GM21529 (cell line): ENCODE measurements around the gene NHSL2.

Source experiments
- ATAC-seq: cut with Tn5 transposase; IDR thresholded peaks from one replicate; pipeline ENCODE4 v1.9.1; 2021; ENCODE audit not compliant: unreplicated experiment

The NHSL2 gene

DNA sequence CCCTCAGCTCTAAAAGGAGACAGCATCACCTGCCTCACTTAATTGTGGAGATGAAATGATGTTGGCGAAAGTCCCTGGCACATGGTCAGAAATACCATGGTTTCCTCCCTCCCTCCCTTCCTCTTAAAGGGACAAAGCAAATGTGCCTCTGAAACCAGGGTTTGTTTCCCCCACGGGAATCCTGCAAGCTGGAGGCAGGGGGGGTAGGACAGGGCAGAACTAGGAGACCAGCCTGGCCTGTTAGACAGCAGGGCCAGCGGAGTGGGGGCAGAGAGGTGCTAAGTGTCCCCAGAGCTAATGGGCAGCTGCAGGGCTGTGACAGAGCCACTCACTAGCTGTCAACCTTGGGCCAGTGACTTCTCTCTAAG is 215.4 kb downstream of the NHSL2 start:
- no peak for ATAC-seq

DNA sequence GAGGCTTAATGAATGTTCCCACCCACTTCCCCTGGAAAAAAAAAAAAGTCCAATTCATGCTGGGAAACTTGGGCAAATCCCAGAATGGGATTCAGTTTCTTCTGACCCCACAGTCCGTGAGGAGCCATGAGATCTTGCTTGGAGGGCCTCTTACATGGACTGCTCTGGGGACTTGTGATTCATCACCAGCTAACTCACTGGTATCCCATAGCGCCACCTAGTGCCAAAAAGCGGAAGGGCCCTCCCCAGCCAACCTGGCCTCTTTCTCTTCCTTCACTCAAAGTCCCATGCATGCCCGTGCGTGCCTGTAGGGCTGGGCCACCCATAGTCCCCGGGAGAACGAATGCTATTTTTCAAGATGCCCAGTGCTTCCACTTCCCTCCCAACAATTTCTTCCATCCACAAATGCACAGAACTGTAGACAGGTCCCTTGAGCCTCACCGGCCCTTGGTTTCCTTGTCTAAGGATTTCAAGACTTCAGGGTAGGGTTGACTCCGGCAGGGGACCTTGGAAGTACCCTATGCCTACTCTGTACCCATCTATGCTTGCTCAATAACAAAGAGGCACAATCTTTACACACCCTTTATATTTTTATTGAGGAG is 216.0 kb downstream of the NHSL2 start:
- peak; percentile 81 for ATAC-seq

DNA sequence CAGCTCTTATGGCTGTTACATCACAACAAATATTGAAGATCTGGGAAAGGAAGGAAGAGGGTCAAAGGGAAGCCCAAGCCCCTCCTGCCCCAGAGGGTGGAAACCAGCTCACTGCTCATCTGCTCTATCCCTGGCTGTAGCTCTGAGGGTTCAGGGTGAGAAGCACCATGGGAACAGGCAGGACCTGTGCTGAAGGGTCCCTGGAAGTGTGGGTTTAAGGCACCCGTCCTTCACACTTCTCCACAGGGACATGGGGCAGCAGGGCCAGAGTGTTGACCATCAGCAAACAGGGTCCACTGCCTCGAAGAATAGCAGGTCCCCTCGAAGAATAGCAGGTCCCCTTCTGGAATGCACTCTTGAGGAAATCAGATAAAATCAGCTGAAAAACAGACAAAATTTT is 216.7 kb downstream of the NHSL2 start:
- no peak for ATAC-seq

DNA sequence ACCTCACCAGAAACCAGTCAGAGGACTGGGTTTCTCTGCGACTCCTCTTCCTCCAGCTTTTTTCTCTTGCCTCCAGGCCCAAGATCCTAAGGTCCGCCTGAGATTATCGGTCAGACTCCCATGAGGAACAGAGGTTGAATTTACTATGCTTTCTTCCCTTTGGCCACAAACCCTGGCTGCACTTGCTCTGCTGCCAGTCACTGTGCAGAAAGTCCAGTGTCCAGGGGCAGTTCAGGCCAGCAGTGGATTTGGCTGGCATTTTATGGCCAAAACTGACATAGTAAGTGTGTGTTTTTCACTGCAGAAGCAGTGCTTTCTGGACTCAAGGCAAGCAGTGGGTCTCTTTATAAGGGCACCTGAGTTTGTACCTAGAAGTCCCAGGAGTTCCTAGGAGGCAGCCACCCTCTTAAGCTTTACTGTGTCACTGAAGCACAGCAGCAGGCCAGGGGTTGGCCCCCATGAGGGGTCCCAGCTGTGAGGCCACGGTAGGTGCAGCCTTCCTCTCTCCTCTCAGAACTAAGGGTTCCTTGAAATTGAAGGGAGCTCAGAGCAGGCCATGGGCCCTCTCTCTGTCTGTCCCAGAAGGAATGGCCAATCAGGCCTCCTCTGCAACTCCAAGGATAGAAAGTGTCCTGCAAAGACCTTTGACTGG is 217.7 kb downstream of the NHSL2 start:
- no peak for ATAC-seq

DNA sequence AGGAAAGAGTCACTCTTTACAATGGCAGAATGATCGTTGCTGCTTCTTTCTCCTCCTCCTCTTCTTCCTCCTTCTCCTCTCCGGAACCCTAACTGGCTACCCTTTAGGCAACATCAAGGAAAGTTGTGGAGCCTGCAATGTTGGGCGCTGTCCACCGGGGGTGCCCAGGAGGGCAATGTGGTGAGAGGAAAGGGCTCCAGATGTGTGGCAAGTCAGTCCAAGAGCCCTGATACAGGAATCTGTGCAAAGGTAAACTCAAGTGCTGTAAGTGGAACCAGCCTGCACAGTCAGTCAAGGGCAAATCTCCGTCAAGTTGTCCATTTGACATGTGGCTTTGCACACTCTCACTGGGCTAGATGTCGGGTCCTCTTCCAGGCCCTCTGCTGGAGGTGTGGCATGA is 218.2 kb downstream of the NHSL2 start:
- ATAC-seq = no peak

DNA sequence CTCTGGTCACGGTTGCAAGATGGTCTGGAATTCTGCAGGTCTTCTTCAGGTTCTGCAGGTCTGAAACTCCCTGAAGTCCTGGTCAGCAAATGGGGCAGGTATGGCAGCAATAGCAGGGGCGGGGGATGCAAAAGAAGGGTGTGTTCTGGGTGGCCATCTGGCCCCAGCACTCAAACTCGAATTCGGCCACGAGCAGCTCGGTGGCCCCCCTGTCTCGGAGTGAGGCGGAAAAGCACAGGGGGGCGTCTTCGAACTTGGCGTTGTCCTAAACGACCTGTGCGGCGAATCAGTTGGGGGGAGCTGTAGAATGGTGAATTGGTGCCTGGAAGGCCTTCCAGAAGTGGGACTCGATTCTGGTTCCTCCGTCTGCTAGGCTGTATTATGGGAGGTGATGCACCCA is 219.0 kb downstream of the NHSL2 start:
- no peak for ATAC-seq

DNA sequence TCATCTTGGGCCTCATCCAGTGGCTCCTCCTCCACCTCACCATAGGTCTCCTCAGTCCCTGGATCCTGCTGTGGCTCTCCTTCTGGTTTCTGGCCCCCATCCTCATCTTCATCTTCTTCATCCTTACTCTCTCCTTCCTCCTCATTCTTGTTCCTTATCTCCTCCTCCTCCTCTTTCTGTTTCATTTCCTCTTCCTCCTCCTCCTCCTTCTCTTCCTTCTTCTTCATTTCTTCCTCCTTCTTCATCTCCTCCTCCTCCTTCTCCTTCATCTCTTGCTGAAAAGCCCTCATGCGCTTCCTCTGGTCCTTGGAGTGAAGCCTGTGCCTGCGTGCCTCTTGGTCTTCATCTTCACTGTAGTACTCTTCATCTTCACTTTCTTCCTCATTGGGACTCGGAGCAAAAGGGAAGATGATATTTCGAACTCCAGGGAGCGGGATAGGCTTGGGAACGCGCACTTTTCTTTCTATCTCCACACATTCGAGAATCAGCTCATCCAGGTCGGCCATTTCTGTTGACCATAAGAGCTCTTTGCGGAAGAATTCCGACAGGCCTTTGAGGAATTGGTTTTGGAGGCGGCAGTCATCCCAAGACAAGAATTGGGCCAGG is 219.6 kb downstream of the NHSL2 start:
- ATAC-seq = no peak

DNA sequence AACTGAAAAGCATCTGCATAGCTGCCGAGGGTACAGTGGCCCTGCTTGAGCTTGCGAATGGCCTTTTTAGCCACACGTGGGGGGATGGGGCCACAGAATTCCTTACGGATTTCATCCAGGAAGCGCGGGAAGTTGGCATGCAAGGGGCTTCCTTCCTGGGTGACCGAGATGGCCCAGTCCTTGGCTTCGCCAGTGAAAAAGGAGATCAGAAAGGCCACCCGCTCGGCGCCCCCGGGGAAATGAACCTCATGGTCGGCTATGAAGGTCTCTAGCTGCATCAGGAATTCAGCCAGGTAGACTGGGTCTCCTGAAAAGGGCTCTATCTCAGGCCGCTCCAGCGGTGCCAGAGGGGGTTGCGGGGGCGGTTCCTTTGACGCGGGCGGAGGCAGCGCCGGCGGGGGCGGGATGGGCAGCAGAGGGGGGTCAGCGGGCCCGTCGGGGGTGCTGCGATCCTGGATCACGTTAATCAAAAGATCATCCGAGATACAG is 220.2 kb downstream of the NHSL2 start:
- ATAC-seq = no peak

DNA sequence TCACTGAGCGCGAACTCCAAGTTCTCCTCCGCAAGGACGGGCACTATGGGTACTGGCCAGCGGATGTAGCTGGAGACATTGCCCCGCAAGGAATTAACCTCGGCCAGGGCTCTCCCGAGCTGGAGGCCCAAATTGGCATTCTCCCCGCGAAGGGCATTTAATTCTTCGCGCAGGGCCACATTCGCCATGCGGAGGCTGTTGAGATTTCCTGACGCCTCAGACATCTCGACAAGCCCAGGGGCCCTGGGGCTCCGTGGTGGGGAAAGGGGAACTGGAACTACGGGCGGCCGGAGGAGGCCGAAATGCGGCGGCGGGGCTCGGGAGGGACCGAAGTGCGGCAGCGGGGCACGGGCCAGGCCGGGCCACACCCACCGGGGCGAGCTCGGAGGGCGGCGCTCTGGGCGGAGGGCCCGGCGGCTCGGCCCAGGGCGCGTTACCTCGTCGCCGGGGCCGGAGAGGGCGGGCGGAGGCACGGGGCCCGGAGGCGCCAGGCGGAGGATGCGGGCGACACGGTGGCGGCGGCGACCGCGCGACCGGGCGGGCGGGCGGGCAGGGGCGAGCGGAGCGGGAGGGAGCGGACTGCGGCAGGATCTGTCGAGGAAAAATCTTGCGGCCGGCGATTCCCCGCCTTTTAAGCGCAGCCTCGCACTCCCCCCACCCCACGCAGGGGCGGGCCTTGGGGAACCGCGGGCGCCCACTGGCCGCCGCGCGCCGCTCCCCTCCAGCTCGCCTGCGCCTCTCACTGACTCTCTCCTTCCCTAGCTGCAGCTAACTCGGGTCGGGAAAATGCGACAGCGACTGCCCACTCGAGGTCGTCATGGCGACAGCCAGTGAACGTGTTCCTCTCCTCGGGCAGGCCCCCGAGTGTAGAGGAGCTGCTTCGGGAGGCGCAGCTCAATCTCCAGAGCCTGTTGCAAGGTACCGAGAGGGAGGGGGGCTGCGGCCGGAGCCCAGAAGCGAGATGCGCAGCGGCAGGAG is 221.0 kb downstream of the NHSL2 start, which contains the start of gene RTL5:
Gene RTL5, minus strand, starts transcription at position 599 of the 978 bp plus-strand sequence.
- peak; percentile 65 for ATAC-seq

DNA sequence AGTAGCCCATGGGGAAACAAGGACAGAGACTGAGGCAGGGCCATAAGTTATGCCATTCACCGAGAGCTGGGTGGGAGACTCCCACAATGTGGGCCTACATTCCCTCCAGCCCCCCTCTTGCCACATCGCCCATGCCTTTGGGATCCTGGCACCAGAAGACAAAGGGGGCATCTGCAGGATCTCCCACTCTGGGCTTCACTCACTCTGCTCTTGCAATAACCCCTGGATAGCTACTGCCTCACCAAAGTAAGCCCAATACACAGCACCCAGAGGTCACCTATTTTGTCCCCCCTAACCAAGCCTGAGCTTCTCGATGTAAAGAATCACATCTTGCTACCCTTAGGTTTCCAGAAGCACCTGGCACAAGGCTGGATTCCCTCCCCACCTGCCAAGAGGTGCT is 221.8 kb downstream of the NHSL2 start:
- no peak for ATAC-seq

DNA sequence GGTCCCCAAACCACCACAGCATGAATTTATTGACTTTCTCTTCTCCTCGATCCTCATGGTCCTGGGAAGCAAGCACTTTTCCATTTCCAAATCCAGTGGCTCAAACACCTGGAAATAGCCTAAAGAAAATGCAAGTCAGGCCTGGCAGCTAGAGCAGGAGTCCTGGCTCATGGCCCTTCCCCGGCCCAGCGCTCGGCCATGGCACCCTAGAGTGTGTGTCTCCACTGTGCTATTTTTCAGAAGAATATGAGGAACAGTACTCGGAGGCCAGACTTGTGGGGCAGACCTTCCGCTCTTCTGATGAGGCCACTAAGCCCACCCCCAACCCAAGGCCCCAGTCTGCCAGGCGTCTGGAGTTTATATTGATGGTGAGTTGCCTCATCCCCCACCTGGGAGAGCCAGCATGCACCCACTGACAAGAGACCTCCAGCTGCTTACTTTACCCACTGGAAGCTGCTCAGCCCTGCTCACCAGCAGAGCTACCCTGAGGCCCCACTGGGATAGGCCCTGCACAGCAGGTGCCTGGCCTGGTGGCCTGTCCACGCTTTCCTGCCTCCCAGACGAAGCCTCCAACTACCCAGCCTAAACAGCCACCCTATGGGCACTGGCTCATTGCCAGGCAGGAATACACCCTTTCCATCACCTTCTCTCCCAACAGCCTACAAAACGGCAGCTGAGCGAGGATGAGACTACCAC is 223.4 kb downstream of the NHSL2 start:
- ATAC-seq = no peak

DNA sequence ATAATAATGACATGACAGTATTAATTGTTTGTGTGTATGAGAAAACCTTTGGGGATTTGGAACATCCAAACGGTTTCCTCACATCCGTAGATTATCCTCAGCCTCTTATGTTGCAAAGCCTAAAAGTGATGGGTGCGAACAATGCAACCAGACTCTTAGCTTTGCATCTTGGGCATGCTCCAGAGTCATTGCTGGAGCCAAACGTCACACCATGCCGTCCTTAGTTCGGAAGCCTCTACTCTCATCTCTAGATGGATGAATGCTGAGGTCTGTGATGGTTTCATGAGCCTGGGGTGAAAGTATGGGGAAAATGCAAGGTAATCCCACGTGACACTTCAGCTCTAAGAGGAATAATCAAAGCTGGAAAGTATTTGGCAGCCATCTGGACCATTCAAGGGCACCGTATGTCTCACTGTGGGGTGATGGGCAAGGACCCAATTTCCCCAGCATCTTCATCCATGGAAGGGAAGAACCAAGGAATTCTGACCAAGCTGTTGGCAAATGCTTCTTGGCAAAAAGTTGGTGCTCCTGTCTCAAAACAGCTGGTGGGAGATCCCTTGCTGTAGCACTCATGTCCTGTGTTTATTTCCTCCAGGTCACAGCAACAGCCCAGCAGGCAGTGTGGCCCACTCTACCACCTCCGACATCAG is 227.3 kb downstream of the NHSL2 start:
- ATAC-seq = no peak

DNA sequence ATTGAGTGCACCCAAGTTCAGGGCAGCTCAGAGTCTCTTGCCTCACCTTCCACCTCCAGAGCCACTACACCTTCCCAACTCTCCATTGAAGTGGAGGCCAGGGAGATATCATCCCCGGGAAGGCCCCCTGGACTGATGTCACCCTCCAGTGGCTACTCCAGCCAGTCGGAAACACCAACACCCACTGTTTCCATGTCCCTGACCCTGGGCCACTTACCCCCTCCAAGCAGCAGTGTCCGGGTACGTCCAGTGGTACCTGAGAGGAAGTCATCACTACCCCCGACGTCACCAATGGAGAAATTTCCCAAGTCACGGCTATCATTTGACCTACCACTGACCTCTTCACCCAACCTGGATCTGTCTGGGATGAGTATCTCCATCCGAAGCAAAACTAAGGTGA is 228.9 kb downstream of the NHSL2 start:
- no peak for ATAC-seq

DNA sequence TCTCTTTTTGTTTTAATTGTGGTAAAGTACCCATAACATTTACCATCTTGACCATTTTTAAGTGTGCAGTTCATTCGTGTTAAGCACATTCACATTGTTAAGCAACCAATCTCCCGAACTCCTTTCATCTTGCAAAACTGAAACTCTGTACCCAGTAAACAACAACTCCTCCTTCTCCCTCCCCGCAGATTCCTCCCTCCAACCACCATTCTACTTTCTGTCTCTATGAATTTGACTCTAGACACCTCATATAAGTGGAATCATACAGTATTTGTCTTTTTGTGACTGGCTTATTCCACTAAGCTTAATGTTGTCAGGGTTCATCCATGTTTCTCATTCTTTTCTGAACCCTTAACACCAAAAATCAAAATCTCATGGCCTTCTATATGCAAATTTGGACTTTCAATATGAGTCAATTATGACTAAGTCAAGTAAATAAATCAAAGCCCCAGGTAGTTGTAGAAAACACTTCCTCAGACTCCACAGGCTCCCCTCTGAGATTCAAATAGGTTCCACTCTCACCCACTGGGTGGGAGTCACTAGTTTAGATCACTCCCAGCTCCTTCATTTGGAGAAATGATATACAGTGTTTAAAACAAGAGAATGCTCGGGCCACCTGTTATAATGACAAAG is 230.8 kb downstream of the NHSL2 start:
- peak; percentile 68 for ATAC-seq

DNA sequence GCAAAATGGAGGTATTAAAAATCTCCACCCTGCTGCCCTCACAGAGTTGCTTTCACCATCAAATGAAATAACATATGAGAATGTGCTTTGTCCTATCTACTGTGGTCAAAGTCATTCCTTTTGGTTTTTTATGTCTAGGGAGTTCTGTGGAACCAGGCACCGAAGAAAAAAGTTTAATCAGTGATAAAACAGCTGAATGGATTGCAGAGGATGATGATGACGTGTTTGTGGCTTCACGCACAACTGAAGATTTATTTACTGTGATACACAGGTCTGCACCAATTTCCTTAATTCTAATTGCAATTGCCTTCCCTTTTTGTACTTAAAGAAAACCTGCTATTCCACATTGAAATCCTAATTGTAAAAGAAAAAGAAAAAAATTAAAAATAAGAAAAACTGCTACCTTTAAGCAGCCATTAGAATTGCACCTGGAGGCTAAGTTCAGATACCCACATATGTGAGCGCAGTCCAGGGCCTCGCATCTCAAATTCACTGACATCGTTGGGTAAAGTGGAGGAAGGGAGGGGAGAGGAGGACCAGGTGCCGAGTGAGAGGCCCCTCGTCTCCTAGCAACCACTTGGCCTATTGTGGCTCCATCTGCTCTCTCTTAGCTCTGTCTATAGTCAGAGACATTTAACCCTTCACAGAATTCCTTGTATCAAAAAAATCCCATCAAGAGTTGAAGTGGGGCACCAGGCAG is 231.6 kb downstream of the NHSL2 start:
- no peak for ATAC-seq

DNA sequence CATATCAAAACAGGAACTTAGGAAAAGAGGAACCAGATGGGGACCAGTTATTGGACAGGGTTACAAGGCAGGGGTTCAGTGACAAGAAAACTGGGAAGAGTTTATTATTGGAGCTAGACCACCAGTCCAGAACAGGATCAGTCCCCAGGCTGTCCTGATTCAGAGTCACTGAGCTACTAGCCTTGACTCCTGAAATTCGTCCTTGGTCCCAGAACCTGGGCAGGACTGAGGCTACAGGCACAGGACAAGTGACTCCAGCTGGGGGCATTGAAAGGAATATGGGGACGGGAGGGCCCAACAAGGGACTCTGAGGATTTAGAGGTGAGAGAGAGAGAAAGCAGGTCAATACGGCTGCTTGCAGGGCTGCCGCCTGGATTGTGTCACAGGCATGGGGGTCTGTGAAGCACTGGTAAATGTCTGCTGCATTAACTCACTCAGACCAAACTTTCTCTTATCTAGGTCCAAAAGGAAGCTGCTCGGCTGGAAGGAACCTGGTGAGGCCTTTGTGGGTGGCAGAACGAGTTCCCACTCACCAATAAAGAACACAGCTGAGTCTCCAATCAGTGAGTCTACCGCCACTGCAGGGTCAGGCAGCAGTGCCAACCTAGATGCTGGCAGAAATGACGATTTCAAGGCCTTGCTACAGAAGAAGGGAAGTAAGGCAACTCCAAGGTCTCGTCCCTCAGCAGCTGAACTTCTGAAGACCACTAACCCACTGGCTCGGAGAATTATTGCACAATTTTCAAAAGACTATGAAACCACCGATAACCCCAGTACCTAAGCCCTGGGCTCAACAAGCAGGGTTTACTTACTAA is 232.4 kb downstream of the NHSL2 start:
- ATAC-seq = no peak

DNA sequence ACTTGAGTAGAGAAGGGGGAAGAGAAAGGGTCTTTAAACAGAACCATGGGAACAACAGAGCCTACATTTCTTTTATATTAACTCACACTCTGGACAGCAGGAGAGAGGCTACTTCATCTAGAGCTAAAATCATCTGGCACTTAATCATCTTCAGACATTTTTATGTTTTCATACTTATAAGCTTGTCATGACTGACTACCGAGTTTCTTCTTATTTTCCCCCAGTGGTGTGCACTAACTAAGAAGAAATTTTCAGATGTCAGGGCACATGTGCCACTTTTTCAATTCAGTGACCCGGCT is 232.9 kb downstream of the NHSL2 start:
- ATAC-seq = no peak

DNA sequence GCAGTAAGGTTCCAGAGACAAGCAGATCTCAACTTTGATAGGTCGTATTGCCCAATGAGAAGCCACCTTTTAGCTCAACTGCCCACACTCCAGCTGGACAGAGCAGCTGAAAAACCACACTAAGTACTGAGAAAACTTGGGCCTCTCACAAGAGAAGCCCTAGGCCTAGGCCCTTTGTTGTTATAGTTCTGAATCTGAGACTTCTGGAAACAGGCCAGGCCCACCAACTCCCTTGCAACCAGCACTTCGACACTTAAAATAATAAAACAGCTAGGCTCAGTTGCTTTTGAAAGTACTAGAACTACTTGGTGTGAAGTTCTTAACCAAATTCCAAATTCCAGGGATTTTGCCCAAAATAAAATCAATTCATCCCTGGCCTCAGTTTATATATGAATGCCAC is 234.5 kb downstream of the NHSL2 start:
- no peak for ATAC-seq

DNA sequence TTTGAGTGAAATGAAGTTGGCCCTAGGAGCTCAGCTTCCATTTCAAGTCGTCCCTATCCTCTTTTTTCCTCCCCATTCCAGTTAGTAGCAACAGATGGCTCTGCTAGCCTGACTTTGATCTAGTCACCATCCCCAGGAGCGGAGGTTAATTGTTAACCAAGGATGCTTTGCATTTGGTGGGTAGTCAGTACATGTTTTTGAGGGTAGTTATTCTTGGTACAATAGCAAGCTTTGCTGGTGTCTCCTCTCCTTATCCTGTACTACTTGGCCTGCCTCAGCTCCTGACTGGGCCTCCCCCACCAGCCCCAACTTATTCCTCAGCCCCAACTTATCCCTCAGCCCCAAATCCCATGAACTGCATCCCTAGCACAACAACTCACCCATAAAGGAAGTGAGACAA is 235.9 kb downstream of the NHSL2 start:
- no peak for ATAC-seq
